ENCODE data around the gene CCDC136. TPM values are rescaled to one million over a fixed set of nuclear protein-coding genes. Genes with fewer than 3 reads are reported as not detected.

The CCDC136 gene
- total RNA-seq, 1 experiment from 2014 or later = not detected

- no peak for DNase-seq (ENCODE audit: low spot score)
Measured at GRCh38 chr7:128844777-128845311, 53.1 kb downstream of the CCDC136 start.

GRCh38 chr7:128845475-128845874 lies 53.7 kb downstream of the CCDC136 start:
- no peak for DNase-seq (ENCODE audit: low spot score)

DNA sequence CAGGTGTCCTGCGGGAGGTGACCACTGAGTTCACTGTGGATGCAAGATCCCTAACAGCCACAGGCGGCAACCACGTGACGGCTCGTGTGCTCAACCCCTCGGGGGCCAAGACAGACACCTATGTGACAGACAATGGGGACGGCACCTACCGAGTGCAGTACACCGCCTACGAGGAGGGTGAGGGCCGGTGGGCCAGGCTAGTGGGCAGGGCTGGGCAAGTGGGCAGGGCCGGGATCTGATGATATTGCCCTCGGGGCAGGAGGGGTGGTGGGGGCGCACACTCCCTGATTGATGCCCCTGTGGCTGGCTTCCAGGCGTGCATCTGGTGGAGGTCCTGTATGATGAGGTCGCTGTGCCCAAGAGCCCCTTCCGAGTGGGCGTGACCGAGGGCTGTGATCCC lies 54.2 kb downstream of the CCDC136 start:
- no peak for DNase-seq (ENCODE audit: low spot score)

DNA sequence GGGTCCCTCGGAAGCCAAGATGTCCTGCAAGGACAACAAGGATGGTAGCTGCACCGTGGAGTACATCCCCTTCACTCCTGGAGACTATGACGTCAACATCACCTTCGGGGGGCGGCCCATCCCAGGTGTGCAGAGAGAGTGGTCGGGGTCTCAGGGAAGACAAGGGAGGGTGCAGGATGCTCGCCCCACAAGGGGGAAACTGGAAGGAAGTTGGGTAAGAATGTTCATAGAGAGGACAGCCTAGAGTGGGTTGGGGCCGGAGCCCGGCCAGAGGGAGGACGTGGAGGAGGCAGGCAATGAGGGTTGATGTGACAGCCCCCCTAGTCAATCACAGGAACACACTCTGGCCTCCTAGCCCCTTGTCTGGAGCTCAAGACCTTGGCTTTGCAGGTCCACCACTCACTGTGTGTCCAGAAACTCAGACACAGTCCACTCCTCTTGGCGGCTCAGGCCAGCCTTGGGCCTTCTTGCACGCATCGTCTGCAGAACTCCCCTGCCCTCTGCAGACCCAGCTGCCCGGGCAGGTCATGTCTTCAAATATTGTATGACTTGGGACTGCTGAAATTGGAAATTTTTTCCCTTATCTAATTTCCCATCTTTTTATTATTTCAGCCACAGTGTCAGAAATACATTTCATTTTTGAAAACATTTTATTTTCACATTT lies 55.1 kb downstream of the CCDC136 start:
- no peak for DNase-seq (ENCODE audit: low spot score)

DNA sequence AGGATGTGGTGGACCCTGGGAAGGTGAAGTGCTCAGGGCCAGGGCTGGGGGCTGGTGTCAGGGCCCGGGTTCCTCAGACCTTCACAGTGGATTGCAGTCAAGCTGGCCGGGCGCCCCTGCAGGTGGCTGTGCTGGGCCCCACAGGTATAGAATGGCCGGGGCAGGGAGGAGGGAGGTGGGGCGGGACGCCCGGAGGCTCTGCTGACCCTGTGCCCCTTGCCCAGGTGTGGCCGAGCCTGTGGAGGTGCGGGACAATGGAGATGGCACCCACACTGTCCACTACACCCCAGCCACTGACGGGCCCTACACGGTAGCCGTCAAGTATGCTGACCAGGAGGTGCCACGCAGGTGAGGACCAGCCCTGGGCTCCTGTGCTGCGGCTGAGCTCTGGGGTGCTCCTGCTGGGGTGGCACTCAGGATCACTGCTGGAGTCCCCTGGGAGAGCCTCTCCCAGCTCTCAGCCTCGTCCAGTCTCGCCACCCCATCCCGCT lies 56.0 kb downstream of the CCDC136 start:
- no peak for DNase-seq (ENCODE audit: low spot score)

GRCh38 chr7:128848289-128849155 lies 56.8 kb downstream of the CCDC136 start:
- no peak for DNase-seq (ENCODE audit: low spot score)

- no peak for DNase-seq (ENCODE audit: low spot score)
Measured at GRCh38 chr7:128849156-128849515, 57.4 kb downstream of the CCDC136 start.

DNA sequence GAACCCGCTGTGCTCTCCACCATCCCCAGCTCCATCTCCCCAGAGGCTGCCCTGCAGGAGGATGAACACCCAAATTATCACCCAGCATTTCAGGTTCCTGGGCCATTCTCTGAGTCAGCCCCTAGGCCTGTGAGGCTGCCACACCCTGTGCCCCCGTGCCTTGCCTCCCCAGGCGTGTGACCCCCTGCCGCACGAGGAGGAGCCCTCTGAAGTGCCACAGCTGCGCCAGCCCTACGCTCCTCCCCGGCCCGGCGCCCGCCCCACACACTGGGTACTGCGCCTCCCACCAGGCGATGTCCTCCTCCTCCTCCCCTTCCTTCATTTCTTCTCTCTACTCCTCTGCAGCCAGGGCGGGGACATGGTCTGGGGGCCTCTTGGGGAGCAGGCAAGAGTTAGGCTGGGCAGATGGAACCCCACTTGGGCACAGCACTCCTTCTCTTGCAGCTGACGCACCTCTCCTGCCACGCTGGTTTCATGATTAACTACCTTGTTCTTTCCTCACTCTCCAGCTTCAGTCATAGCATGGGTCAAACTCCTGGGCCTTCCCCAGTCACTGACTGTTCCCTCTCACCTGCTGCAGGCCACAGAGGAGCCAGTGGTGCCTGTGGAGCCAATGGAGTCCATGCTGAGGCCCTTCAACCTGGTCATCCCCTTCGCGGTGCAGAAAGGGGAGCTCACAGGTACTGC lies 58.2 kb downstream of the CCDC136 start:
- DNase-seq (ENCODE audit: low spot score) = no peak

- no peak for DNase-seq (ENCODE audit: low spot score)
Measured at GRCh38 chr7:128852537-128853254, 60.9 kb downstream of the CCDC136 start.

DNA sequence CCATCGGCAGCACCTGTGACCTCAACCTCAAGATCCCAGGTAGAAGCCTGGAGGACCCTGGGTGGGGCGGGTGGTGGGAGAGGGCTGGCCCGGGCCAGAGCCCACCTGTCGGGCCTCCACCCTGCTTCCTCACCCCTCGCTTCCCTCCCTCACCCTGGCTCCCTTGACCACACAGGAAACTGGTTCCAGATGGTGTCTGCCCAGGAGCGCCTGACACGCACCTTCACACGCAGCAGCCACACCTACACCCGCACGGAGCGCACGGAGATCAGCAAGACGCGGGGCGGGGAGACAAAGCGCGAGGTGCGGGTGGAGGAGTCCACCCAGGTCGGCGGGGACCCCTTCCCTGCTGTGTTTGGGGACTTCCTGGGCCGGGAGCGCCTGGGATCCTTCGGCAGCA lies 62.0 kb downstream of the CCDC136 start:
- DNase-seq (ENCODE audit: low spot score) = no peak

DNA sequence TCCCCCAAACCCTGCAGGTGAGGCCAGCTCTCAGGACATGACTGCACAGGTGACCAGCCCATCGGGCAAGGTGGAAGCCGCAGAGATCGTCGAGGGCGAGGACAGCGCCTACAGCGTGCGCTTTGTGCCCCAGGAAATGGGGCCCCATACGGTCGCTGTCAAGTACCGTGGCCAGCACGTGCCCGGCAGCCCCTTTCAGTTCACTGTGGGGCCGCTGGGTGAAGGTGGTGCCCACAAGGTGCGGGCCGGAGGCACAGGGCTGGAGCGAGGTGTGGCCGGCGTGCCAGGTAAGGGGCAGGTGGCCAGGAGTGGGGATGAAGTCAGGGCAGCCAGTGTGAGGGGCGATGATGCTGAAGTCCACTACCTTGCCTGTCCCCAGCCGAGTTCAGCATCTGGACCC lies 62.6 kb downstream of the CCDC136 start:
- DNase-seq (ENCODE audit: low spot score) = no peak

DNA sequence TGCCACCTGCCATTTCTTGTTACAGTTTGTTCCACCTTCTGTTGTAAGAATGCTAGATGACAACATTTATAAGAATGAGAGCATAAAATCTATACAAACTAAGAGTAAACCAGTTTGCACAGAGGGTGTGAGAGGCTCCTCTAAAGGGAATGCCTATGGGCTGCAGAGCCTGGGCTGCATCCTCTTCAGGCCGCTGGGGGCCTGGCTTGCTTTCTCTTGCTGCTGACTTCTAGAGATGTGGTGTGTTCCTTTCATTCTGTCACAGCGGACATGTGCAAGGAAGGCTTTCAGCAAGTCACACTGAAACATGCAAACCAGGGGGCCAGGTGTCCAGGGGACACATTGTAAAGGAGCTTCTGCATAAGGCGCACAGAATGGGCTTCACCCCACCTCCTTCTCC lies 63.8 kb downstream of the CCDC136 start:
- DNase-seq (ENCODE audit: low spot score) = no peak

DNA sequence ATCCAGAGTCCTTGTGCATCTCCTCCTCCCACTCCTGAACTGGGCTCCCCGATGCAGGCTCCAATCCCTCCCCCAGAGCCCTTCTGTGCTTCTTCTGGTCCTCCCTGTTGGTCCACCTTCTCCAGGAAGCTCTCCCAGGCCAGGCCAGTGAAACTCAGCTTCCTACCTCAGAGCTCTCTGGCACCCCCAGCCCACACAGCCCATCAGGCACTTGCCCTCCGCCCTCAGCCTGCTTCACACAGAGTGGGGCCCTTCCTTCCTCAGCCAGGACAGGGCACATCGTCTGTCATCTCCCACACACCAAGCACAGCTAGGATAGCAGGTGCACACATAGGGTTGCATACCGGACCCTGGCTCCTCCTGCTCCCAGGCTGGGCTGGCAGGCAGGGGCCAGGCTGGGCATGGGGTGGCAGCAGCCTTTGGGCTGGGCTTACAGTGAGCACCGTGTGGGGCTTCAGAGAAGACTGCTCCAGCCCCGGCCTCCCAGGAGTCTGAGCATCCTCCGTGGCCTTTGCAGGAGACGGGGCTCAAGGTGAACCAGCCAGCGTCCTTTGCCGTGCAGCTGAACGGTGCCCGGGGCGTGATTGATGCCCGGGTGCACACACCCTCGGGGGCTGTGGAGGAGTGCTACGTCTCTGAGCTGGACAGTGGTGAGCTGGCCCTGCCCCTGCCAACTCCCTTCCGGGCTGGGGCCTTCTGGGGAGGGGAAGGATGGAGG lies 64.4 kb downstream of the CCDC136 start:
- no peak for DNase-seq (ENCODE audit: low spot score)

DNA sequence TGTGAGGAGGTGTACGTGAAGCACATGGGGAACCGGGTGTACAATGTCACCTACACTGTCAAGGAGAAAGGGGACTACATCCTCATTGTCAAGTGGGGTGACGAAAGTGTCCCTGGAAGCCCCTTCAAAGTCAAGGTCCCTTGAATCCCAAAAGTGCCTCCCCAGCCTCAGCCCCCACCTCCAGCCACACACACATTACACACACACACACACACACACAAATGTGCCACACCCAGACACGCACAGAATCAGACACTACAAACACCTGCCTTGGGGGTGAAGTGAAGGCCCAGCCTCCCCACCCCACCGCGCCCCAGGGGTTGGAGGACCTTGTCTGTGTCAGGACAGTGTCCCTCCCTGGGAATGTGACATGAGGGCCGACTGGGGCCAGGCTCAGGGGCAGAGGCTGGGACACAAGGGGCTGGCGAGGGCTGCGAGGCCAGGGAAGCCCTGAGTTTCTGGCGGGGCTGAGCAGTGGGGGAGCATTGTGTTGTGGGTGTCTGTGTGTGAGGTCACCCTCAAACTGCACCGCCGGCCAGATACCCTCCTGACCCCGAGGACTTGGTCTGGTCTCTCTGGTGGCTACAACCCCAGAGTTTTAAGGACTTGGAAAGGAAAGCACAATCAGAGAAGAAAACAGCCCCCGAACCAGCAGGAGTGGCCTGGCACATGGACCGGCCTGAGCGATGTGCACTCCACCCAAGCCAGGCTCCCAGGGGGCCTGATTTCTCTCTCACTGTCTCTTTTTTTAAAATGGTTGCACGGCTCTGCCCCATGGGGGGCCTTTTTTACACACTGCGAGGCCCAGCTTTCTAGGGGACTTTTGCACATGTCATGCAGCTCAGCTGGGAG lies 66.8 kb downstream of the CCDC136 start:
- no peak for DNase-seq (ENCODE audit: low spot score)

GRCh38 chr7:128859232-128860157 lies 67.7 kb downstream of the CCDC136 start:
- no peak for DNase-seq (ENCODE audit: low spot score)

DNA sequence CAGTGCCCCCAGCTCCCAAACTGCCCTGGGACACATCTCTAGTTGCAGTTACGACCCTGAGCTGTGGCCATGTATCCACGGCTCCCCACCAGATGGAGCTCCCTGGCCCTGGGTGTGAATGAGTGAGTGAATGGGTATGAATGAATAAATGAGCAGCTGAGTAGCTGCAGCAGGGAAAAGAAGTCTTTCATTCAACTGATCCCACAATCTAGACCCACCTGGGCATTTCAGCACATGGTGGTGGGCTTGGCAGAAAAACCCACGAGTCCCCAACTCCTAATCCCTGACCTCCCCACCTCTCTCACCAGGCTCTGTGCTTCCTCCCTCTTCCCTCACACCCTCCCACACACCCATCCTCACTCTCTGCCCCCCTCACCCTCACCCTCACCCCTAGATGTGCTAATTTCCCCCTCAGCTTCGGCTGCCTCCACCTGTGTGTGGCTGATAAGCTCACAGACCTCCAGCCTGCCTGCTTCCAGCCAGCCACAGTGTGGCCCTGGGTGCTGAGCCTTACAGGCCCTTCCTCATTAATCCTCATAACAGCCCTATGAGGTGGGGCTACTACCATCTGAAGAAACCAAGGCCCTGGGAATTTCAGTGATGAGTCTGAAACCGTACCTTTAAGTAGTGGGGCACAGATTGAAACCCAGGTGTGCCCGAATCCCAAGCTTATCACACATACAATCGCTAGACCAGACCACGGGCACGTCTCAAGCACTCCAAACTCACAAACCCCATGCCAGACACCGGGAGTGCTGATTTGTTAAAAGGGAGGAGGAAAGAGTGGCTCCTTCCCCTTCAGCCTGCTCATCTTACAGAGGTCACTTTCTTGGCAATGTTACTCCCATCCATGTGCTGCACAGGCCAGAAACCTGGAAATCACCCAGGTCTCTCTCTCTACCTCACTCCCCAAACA lies 68.6 kb downstream of the CCDC136 start:
- no peak for DNase-seq (ENCODE audit: low spot score)

DNA sequence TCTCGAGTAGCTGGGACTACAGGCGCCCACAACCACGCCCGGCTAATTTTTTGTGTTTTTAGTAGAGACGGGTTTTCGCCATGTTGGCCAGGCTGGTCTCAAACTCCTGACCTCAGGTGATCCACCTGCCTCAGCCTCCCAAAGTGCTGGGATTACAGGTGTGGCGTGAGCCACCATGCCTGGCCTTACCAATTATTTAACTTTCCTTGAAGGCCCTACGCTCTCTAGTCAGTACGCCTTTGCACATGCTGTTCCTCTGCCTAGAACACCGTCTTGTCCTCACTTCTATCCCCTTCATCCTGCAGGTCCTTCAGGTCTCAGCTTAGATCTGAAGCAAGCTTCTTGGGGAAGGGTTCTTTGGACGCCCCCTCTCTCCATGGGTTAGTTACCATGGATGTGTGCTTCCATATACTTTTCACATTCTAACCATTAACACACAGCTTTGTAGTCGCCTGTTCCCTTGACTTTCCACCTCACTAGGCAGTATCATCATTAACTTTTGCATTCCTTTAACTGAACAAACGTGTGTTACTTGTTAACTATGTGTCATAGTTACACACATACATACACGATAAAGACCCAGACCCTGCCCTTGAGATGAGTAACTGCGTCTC lies 70.3 kb downstream of the CCDC136 start:
- DNase-seq (ENCODE audit: low spot score) = no peak
